ENCODE results near the gene SLC27A1. TPM values are rescaled to one million over a fixed set of nuclear protein-coding genes. Genes with fewer than 3 reads are reported as not detected.
"Not testable (repeated sequence)": the region's sequence is repeated elsewhere in the genome, so short reads cannot be mapped to it uniquely, and the experiment has no call there.

The SLC27A1 gene
- total RNA-seq, 1 donor from 2014 or later = 4.3 TPM

DNA sequence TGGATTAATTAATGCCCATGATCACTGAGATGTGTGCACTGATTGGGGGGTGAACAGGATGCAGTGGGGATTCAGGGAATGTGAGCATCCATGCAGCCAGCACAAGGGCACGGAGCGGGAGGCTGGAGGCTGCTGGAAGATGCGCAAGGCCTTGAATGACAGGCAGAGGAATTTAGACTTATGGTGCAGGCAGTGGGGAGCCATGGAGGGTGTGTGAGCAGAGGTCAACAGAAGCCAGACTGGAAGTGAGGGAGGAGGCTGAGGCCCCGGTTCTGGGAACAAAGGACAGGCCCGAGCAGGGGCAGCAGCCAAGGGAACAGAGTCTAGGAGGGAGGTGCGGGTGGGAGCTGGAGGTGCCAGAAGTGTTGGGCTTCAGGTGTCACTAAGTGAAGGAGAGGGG lies 77.8 kb downstream of the SLC27A1 start:
- ChIA-PET CTCF (no interaction called here), POLR2A (interaction anchor here (0.7 to 1.4 kb wide), 3 partner anchors 9 to 1217 kb away, joined by 3 to 4 read pairs (median 3); partner anchors contain the start of gene PGLS)
- Mint-ChIP-seq H3K9me3 (no peaks in the 10 kb centered on the region), H3K27ac (peak overlapping the region; percentile 59), H3K27me3 (no peaks in the 10 kb centered on the region), H3K4me1 (peaks cover 31% of the 10 kb centered on the region), H3K36me3 (ENCODE audit: low read depth) (peaks cover 74% of the 10 kb centered on the region), H3K4me3 (no peak overlapping the region)
- intact Hi-C loops (cut with micrococcal nuclease) = no loop called here
- TF ChIP-seq, protein P1, sequence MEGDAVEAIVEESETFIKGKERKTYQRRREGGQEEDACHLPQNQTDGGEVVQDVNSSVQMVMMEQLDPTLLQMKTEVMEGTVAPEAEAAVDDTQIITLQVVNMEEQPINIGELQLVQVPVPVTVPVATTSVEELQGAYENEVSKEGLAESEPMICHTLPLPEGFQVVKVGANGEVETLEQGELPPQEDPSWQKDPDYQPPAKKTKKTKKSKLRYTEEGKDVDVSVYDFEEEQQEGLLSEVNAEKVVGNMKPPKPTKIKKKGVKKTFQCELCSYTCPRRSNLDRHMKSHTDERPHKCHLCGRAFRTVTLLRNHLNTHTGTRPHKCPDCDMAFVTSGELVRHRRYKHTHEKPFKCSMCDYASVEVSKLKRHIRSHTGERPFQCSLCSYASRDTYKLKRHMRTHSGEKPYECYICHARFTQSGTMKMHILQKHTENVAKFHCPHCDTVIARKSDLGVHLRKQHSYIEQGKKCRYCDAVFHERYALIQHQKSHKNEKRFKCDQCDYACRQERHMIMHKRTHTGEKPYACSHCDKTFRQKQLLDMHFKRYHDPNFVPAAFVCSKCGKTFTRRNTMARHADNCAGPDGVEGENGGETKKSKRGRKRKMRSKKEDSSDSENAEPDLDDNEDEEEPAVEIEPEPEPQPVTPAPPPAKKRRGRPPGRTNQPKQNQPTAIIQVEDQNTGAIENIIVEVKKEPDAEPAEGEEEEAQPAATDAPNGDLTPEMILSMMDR (IDR thresholded peaks at IDR 0.05) = no peak
- ATAC-seq (ENCODE audit: low read depth) = no peak
- no peak for DNase-seq

DNA sequence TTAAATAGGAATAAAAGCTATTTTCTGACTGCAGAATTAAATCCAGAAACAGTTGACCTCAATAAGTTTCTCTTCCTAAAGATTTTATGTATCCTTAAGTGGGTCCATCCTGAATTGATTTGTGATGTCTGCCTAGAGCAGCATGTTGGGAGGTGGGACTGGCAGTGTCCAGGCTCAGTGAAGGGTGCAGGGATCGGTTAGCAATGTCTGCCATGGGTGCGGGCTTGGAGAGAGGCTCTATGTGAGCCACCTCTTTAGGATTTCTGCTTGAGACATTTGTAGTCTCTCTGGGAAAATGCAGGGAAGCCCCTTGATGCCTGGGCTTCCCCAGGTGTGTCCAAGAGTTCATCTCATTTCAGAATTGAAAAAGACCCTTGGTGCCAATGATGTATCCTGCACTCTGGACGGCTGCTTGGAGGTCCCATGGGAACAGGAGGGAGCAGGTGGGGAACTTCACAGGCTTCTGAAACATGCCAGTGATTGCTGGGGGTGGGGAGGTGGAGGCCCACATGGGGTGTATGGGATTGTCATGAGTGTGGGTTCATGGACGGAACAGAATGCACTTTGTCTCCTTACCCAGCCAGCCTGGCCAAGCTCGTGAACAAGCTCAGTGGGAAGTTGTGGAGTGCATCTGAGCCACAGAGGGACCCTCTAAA lies 78.9 kb downstream of the SLC27A1 start:
- CTCF ChIA-PET = no interaction called here
- intact Hi-C loops (cut with micrococcal nuclease) = no loop called here
- peaks cover 29% of the 10 kb centered on the region for H3K4me1 Mint-ChIP-seq
- POLR2A ChIA-PET = interaction anchor here (0.7 to 1.2 kb wide), 7 partner anchors 9 to 204 kb away, joined by 3 to 8 read pairs (median 4); partner anchors contain the start of gene PGLS
- DNase-seq (no peak), ATAC-seq (ENCODE audit: low read depth) (no peak)
- TF ChIP-seq, protein P1 (IDR thresholded peaks at IDR 0.05) = no peak
- H3K36me3 Mint-ChIP-seq (ENCODE audit: low read depth) = peaks cover 70% of the 10 kb centered on the region
- H3K4me3 Mint-ChIP-seq = no peak overlapping the region
- H3K9me3 Mint-ChIP-seq = no peaks in the 10 kb centered on the region
- no peaks in the 10 kb centered on the region for H3K27me3 Mint-ChIP-seq
- peak overlapping the region; percentile 46 for H3K27ac Mint-ChIP-seq

DNA sequence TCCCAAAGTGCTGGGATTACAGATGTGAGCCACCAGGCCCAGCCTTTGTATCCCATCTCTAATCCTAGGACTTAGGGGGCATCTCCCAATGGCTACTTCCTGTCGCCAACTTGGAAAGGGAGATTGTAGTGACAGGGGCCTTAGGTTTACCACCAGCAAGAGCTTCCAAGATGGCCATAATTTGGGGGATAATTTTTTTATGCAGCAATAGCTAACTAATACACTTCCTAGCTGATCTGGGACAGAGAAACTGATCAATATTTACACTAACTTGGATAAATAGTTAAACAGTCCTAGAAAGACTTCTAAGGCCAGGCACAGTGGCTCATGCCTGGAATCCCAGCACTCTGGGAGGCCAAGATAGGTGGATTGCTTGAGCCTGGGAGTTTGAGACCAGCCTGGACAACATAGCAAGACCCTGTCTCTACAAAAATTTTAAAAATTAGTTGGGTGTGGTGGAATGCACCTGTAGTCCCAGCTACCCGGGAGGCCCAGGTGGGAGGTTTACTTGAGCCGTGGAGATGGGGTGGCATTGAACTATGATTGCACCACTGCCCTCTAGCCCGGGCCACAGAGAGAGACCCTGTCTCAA lies 79.8 kb downstream of the SLC27A1 start:
- DNase-seq = no peak
- Mint-ChIP-seq H3K27me3 (no peaks in the 10 kb centered on the region), H3K9me3 (no peaks in the 10 kb centered on the region), H3K36me3 (ENCODE audit: low read depth) (peaks cover 63% of the 10 kb centered on the region), H3K4me1 (peaks cover 27% of the 10 kb centered on the region), H3K4me3 (no peak overlapping the region), H3K27ac (no peak overlapping the region)
- ChIA-PET CTCF (interaction anchor here (1.5 kb wide), 1 partner anchor 54 kb away, joined by 3 read pairs; no protein-coding TSS in a partner anchor), POLR2A (interaction anchor here (0.7 to 1.6 kb wide), 6 partner anchors 10 to 203 kb away, joined by 3 to 8 read pairs (median 4); partner anchors contain the start of gene PGLS)
- TF ChIP-seq, protein P1 (IDR thresholded peaks at IDR 0.05) = no peak
- no peak for ATAC-seq (ENCODE audit: low read depth)
- intact Hi-C loops (cut with micrococcal nuclease) = loop anchor here (10.0 kb wide), 1 partner anchor 305 kb away; the partner anchor contains the start of gene RPL18A

DNA sequence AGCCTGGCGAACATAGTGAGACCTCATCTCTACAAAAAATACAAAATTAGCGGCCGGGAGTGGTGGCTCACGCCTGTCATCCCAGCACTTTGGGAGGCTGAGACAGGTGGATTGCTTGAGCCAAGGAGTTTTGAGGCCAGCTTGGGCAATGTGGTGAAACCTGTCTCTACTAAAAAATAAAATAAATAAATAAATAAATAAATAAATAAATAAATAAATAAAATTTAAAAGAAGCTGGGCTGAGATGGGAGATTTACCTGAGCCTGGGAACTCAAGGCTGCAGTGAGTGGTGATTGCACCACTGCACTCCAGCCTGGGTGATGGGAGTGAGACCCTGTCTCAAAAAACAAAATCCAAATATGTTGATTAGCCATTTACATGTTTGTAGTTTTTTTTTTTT lies 82.4 kb downstream of the SLC27A1 start:
- not testable (repeated sequence) for H3K27me3 Mint-ChIP-seq; H3K4me3 Mint-ChIP-seq; ATAC-seq (ENCODE audit: low read depth); H3K9me3 Mint-ChIP-seq; DNase-seq
- intact Hi-C loops (cut with micrococcal nuclease) = loop anchor here (10.0 kb wide), 1 partner anchor 302 kb away; the partner anchor contains the start of gene RPL18A
- Mint-ChIP-seq H3K27ac (peak overlapping the region; percentile 50), H3K4me1 (peaks cover 27% of the 10 kb centered on the region), H3K36me3 (ENCODE audit: low read depth) (peaks cover 48% of the 10 kb centered on the region)
- CTCF ChIA-PET = interaction anchor here (2.3 kb wide), 1 partner anchor 57 kb away, joined by 8 read pairs; no protein-coding TSS in a partner anchor
- POLR2A ChIA-PET = interaction anchor here (0.8 to 3.8 kb wide), 11 partner anchors 8 to 1366 kb away, joined by 3 to 31 read pairs (median 8); partner anchors contain the start of genes COPE, DDX49 and PGLS

DNA sequence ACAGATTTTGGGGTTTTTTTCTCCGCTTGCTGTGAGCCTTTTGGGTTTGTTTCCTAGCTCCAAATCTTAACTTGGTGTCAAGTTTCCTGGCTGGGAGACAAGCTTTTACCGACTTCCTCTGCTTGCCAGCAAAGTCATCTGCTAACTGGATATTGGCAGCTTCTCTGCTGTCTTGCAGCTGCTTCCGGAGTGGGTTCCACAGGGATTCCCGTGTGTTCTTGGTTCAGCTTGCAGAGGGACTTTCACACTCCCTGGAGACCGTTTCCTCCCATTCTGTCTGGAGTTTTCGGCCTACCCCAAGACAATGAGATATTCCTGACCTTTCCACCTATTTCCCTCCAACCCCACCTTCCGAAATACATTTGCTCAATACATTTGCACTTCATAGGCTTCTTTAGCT lies 82.9 kb downstream of the SLC27A1 start:
- peaks cover 43% of the 10 kb centered on the region for H3K36me3 Mint-ChIP-seq (ENCODE audit: low read depth)
- H3K27ac Mint-ChIP-seq = peak overlapping the region; percentile 61
- intact Hi-C loops (cut with micrococcal nuclease) = loop anchor here (10.0 kb wide), 1 partner anchor 302 kb away; the partner anchor contains the start of gene RPL18A
- TF ChIP-seq, protein P1 (IDR thresholded peaks at IDR 0.05) = no peak
- no peaks in the 10 kb centered on the region for H3K27me3 Mint-ChIP-seq
- peaks cover 27% of the 10 kb centered on the region for H3K4me1 Mint-ChIP-seq
- ATAC-seq (ENCODE audit: low read depth) (no peak), DNase-seq (no peak)
- no peak overlapping the region for H3K4me3 Mint-ChIP-seq
- CTCF ChIA-PET = interaction anchor here (0.6 to 2.3 kb wide), 2 partner anchors 35 to 57 kb away, joined by 4 to 8 read pairs; no protein-coding TSS in a partner anchor
- H3K9me3 Mint-ChIP-seq = no peaks in the 10 kb centered on the region
- POLR2A ChIA-PET = interaction anchor here (0.6 to 3.8 kb wide), 15 partner anchors 9 to 1366 kb away, joined by 3 to 31 read pairs (median 6); partner anchors contain the start of genes COPE, DDX49 and PGLS

Measured in activated B cell treated with CpG ODN at 0.5 μM for 24 hours (primary cell).